GM20000 (cell line): ENCODE data around the gene GLT1D1.
"Not testable (repeated sequence)": the region's sequence is repeated elsewhere in the genome, so short reads cannot be mapped to it uniquely, and the experiment has no call there.

ENCODE experiments used
- DNase-seq: peaks from one replicate; pipeline ENCODE4 v3.0.0; 2012; ENCODE audit warnings: low spot score
- CTCF ChIP-seq: IDR thresholded peaks from 2 replicates; pipeline ENCODE4 v1.5.1; 2012; ENCODE audit warnings: mild to moderate bottlenecking, control low read depth; ENCODE audit errors: extremely low read depth, missing control alignments

Gene GLT1D1

GRCh38 chr12:128833418-128833817 lies 19.9 kb upstream of the GLT1D1 start:
- DNase-seq, result no peak
- TF ChIP-seq CTCF, result no peak

GRCh38 chr12:128839885-128840284 lies 13.4 kb upstream of the GLT1D1 start:
- DNase-seq, result not testable (repeated sequence)

- no peak for DNase-seq
- no peak for TF ChIP-seq CTCF
These were observed 12.3 kb upstream of the GLT1D1 start for GRCh38 chr12:128840862-128841468.

- no peak for DNase-seq
- no peak for TF ChIP-seq CTCF
These were observed 10.7 kb upstream of the GLT1D1 start for GRCh38 chr12:128842579-128842978.

- DNase-seq, result no peak
These were observed 9.7 kb upstream of the GLT1D1 start for GRCh38 chr12:128843538-128843937.

GRCh38 chr12:128844031-128844635 lies 9.1 kb upstream of the GLT1D1 start:
- DNase-seq, result no peak
- no peak for TF ChIP-seq CTCF

More at GRCh38 chr12:128843538-128843937, 9.7 kb upstream of the GLT1D1 start:
- no peak for TF ChIP-seq CTCF

- DNase-seq, result not testable (repeated sequence)
These were observed 6.6 kb upstream of the GLT1D1 start for GRCh38 chr12:128846671-128847070.

GRCh38 chr12:128848371-128848770 lies 4.9 kb upstream of the GLT1D1 start:
- no peak for DNase-seq
- TF ChIP-seq CTCF, result no peak

- not testable (repeated sequence) for DNase-seq
These were observed 3.5 kb upstream of the GLT1D1 start for GRCh38 chr12:128849806-128850205.
